GM19372 (cell line): Measurements from ENCODE around the gene PRUNE2.
"Not testable (repeated sequence)": the region's sequence is repeated elsewhere in the genome, so short reads cannot be mapped to it uniquely, and the experiment has no call there.

Experiments used
- ATAC-seq: cut with Tn5 transposase; IDR thresholded peaks from one replicate; pipeline ENCODE4 v1.9.1; 2021; ENCODE audit warnings: mild to moderate bottlenecking, low read depth, moderate library complexity; ENCODE audit not compliant: unreplicated experiment

PRUNE2 gene

GRCh38 chr9:76877961-76878360 lies 28.0 kb downstream of the PRUNE2 start:
- no peak for ATAC-seq

GRCh38 chr9:76876098-76876497 lies 29.8 kb downstream of the PRUNE2 start:
- ATAC-seq = no peak

GRCh38 chr9:76873821-76874220 lies 32.1 kb downstream of the PRUNE2 start:
- ATAC-seq = no peak

GRCh38 chr9:76873056-76873792 lies 32.7 kb downstream of the PRUNE2 start:
- ATAC-seq = no peak

GRCh38 chr9:76868897-76869296 lies 37.0 kb downstream of the PRUNE2 start:
- no peak for ATAC-seq

- no peak for ATAC-seq
Measured at GRCh38 chr9:76866689-76867088, 39.2 kb downstream of the PRUNE2 start.

GRCh38 chr9:76863832-76864231 lies 42.1 kb downstream of the PRUNE2 start:
- ATAC-seq = no peak

GRCh38 chr9:76859860-76860259 lies 46.1 kb downstream of the PRUNE2 start:
- no peak for ATAC-seq

- not testable (repeated sequence) for ATAC-seq
Measured at GRCh38 chr9:76858248-76858647, 47.7 kb downstream of the PRUNE2 start.

GRCh38 chr9:76856016-76856415 lies 49.9 kb downstream of the PRUNE2 start:
- ATAC-seq = no peak

GRCh38 chr9:76855015-76855414 lies 50.9 kb downstream of the PRUNE2 start:
- ATAC-seq = no peak

GRCh38 chr9:76852026-76852425 lies 53.9 kb downstream of the PRUNE2 start:
- no peak for ATAC-seq

GRCh38 chr9:76846297-76846696 lies 59.6 kb downstream of the PRUNE2 start:
- no peak for ATAC-seq

- ATAC-seq = no peak
Measured at GRCh38 chr9:76845254-76845653, 60.7 kb downstream of the PRUNE2 start.

GRCh38 chr9:76835571-76836283 lies 70.2 kb downstream of the PRUNE2 start:
- ATAC-seq = no peak

- no peak for ATAC-seq
Measured at GRCh38 chr9:76828447-76828846, 77.5 kb downstream of the PRUNE2 start.

GRCh38 chr9:76827296-76828080 lies 78.4 kb downstream of the PRUNE2 start:
- ATAC-seq = no peak

- no peak for ATAC-seq
Measured at GRCh38 chr9:76820431-76820830, 85.5 kb downstream of the PRUNE2 start.

GRCh38 chr9:76818271-76818670 lies 87.6 kb downstream of the PRUNE2 start:
- ATAC-seq = no peak

- ATAC-seq = no peak
Measured at GRCh38 chr9:76817489-76817888, 88.4 kb downstream of the PRUNE2 start.

GRCh38 chr9:76812591-76812990 lies 93.3 kb downstream of the PRUNE2 start:
- no peak for ATAC-seq
